ENCODE results near the gene THBS2. TPM values are rescaled to one million over a fixed set of nuclear protein-coding genes. Genes with fewer than 3 reads are reported as not detected.

THBS2 gene
- total and polyA plus RNA-seq, 2 donors (not counting 3 experiments of a cell fraction or from before 2014, with no cell fraction given) = 0.08 TPM; not detected in 1

DNA sequence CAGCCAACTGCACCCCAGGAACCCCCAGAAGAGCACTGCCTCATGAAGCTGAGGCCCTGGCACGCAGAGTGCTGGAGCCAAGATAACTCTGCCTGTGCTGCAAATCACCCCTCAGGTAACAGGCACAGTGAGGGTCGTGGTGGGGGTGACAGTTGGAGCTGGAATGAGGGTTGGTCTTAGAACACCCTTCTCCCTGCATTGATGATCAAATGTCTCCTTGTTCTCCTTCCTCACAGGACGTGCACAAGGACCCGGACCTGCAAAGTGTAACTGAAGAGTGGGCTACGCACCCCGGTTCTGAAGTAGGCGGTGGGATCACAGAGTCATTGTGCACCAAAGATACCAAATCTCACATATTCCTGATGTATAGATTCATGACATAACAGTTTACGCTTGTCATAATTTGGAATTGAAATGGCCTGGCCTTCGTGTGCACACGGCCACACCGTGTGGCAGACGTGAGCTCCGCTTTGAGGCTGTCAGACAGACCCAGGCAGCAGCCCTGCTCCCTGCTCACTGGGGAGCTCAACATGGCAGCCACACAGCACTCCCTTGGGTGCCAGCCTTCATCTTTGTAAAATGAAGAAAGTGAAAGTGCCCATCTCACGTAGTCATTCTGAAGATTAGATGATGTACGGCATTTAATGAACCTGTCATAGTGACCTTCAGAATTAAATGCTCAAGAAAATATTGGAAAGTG lies 8.8 kb downstream of the THBS2 start:
- H3K4me3 ChIP-seq (replicated peaks in 1 of 3; ENCODE audit: insufficient read depth in 1 of 3, low read depth in 1 of 3, low read length in 3 of 3) = no peak overlapping the region
- no peaks in the 10 kb centered on the region for H3K79me2 ChIP-seq (ENCODE audit: control insufficient read depth, insufficient read depth, low read length)
- intact Hi-C loops (cut with micrococcal nuclease) (no loop called here), dilution Hi-C loops (cut with MboI; ENCODE audit: extremely low pct_ligation_motif_present, low sequenced_read_pairs) (no loop called here)
- FAIRE-seq (no peak), DNase-seq (ENCODE audit: low read depth, low spot score) (no peak)
- H3K9me1 ChIP-seq (replicated peaks; ENCODE audit: control insufficient read depth, extremely low read depth, insufficient read depth, low read length) = no peaks in the 10 kb centered on the region
- ChIA-PET CTCF (no interaction called here), POLR2A (no interaction called here)
- no peaks in the 10 kb centered on the region for H3K36me3 ChIP-seq (ENCODE audit: control insufficient read depth in 2 of 2, extremely low read depth in 1 of 2, insufficient read depth in 2 of 2, low read length in 2 of 2)
- no peak overlapping the region for H3K27ac ChIP-seq (ENCODE audit: insufficient read depth, low read depth, low read length)
- H3K9ac ChIP-seq (replicated peaks; ENCODE audit: extremely low read depth, insufficient read depth, low read length) = no peak overlapping the region
- TF ChIP-seq MYC (IDR thresholded peaks at IDR 0.05; ENCODE audit: low read depth, low read length) (no peak), JUN (IDR thresholded peaks at IDR 0.05; ENCODE audit: borderline replicate concordance, insufficient read depth, insufficient read length, low read depth) (no peak), MAX (IDR thresholded peaks at IDR 0.05; ENCODE audit: insufficient read depth, insufficient read length) (no peak), POLR2A (IDR thresholded peaks at IDR 0.05; ENCODE audit: low read depth, low read length) (no peak), POLR2AphosphoS5 (IDR thresholded peaks at IDR 0.05; ENCODE audit: insufficient read depth, low read depth, low read length) (no peak), EZH2 (IDR thresholded peaks at IDR 0.05; ENCODE audit: borderline replicate concordance, low read depth, low read length, severe bottlenecking) (no peak), GATA2 (IDR thresholded peaks at IDR 0.05; ENCODE audit: insufficient read depth, insufficient read length, low read depth, low read length) (no peak), FOS (IDR thresholded peaks at IDR 0.05; ENCODE audit: borderline replicate concordance, insufficient read depth, low read length) (no peak)
- TF ChIP-seq, protein P1, sequence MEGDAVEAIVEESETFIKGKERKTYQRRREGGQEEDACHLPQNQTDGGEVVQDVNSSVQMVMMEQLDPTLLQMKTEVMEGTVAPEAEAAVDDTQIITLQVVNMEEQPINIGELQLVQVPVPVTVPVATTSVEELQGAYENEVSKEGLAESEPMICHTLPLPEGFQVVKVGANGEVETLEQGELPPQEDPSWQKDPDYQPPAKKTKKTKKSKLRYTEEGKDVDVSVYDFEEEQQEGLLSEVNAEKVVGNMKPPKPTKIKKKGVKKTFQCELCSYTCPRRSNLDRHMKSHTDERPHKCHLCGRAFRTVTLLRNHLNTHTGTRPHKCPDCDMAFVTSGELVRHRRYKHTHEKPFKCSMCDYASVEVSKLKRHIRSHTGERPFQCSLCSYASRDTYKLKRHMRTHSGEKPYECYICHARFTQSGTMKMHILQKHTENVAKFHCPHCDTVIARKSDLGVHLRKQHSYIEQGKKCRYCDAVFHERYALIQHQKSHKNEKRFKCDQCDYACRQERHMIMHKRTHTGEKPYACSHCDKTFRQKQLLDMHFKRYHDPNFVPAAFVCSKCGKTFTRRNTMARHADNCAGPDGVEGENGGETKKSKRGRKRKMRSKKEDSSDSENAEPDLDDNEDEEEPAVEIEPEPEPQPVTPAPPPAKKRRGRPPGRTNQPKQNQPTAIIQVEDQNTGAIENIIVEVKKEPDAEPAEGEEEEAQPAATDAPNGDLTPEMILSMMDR (IDR thresholded peaks at IDR 0.05; ENCODE audit: extremely low read depth in 1 of 2, insufficient read depth in 1 of 2, low read depth in 1 of 2, low read length in 2 of 2) = no peak
- no peaks in the 10 kb centered on the region for H4K20me1 ChIP-seq (replicated peaks; ENCODE audit: control insufficient read depth, extremely low read depth, insufficient read depth, low read length)
- H2AFZ ChIP-seq (ENCODE audit: low read depth, low read length) = no peak overlapping the region
- no peaks in the 10 kb centered on the region for H3K9me3 ChIP-seq (replicated peaks; ENCODE audit: control insufficient read depth, insufficient read depth, low read length)
- BruUV-seq (replicated peaks) = no TSS peak
- no peaks in the 10 kb centered on the region for H3K27me3 ChIP-seq (ENCODE audit: control insufficient read depth in 2 of 2, insufficient read depth in 2 of 2, low read length in 2 of 2)
- no peak overlapping the region for H3K4me2 ChIP-seq (ENCODE audit: insufficient read depth, low read length)
- H3K4me1 ChIP-seq (ENCODE audit: control insufficient read depth, extremely low read depth, insufficient read depth, low read length) = no peaks in the 10 kb centered on the region
